Activated T-cell treated with anti-CD3 and anti-CD28 coated beads, Interleukin-2, amount 50 U/mL, for 1 hour (primary cell): ENCODE data around the gene HLA-DOA.

Source experiments
- DNase-seq: peaks from one replicate; pipeline ENCODE4 v3.0.0-alpha.2; 2020

HLA-DOA gene

GRCh38 chr6:33015798-33016197 lies 6.4 kb upstream of the HLA-DOA start:
- no peak for DNase-seq

- DNase-seq, result no peak
These were observed 5.6 kb upstream of the HLA-DOA start for GRCh38 chr6:33014841-33015634.

- no peak for DNase-seq
These were observed 4.2 kb upstream of the HLA-DOA start for GRCh38 chr6:33013608-33014007.

- DNase-seq, result no peak
These were observed 965 bp upstream of the HLA-DOA start for GRCh38 chr6:33010356-33010755.

GRCh38 chr6:33007831-33008400 lies 1.5 kb downstream of the HLA-DOA start:
- no peak for DNase-seq

- no peak for DNase-seq
These were observed 4.5 kb downstream of the HLA-DOA start for GRCh38 chr6:33004940-33005339.

GRCh38 chr6:33001685-33002084 lies 7.7 kb downstream of the HLA-DOA start:
- DNase-seq, result no peak

- no peak for DNase-seq
These were observed 9.3 kb downstream of the HLA-DOA start for GRCh38 chr6:33000055-33000454.

- DNase-seq, result no peak
These were observed 13.9 kb downstream of the HLA-DOA start for GRCh38 chr6:32995448-32995847.

- DNase-seq, result no peak
These were observed 15.9 kb downstream of the HLA-DOA start for GRCh38 chr6:32993363-32993973.

GRCh38 chr6:32991972-32992371 lies 17.4 kb downstream of the HLA-DOA start:
- DNase-seq, result no peak

GRCh38 chr6:32989368-32989767 lies 20.0 kb downstream of the HLA-DOA start:
- no peak for DNase-seq

- peak; percentile 88 for DNase-seq
These were observed 24.6 kb downstream of the HLA-DOA start for GRCh38 chr6:32984622-32985389.

- DNase-seq, result no peak
These were observed 25.3 kb downstream of the HLA-DOA start for GRCh38 chr6:32983964-32984621.

- DNase-seq, result no peak
These were observed 25.9 kb downstream of the HLA-DOA start for GRCh38 chr6:32983493-32983848.

GRCh38 chr6:32982702-32983492 lies 26.5 kb downstream of the HLA-DOA start:
- DNase-seq, result no peak

GRCh38 chr6:32982084-32982701 lies 27.2 kb downstream of the HLA-DOA start:
- DNase-seq, result no peak

- no peak for DNase-seq
These were observed 28.8 kb downstream of the HLA-DOA start for GRCh38 chr6:32980488-32981038.

GRCh38 chr6:32979720-32980487 lies 29.5 kb downstream of the HLA-DOA start:
- no peak for DNase-seq

- DNase-seq, result no peak
These were observed 31.5 kb downstream of the HLA-DOA start for GRCh38 chr6:32977953-32978324.
